Activated naive CD8-positive, alpha-beta T cell treated with anti-CD3 and anti-CD28 coated beads, Interleukin-2, amount 10 ng/mL, durations not matched to agents 7 days and 5 days (primary cell): Measurements from ENCODE around the gene RALGAPA2. TPM values are rescaled to one million over a fixed set of nuclear protein-coding genes. Genes with fewer than 3 reads are reported as not detected.

Source experiments
- ATAC-seq: fragments of 150-1000 bp; cut with Tn5 transposase; one replicate; pipeline ENCODE4 v1.10.0; 2021; ENCODE audit warnings: low read depth, moderate library complexity
- POLR2A ChIA-PET: fragments of 350-600 bp; sonication (Branson Sonifier 250); formaldehyde crosslinking; loops from one replicate; lab custom pipeline; 2021; ENCODE audit warnings: antibody characterized with exemption; lab: Charles Lee
- DNase-seq: peaks from one replicate; pipeline ENCODE4 v3.0.0; 2021
- H3K27ac Mint-ChIP-seq: one replicate; pipeline ENCODE4 v1.8.0; 2022; ENCODE audit warnings: mild to moderate bottlenecking, mixed read lengths
- H3K27me3 Mint-ChIP-seq: one replicate; pipeline ENCODE4 v1.8.0; 2022; ENCODE audit warnings: mild to moderate bottlenecking, moderate library complexity, mixed read lengths
- H3K36me3 Mint-ChIP-seq: one replicate; pipeline ENCODE4 v1.8.0; 2021; ENCODE audit warnings: mild to moderate bottlenecking, mixed read lengths
- H3K4me1 Mint-ChIP-seq: one replicate; pipeline ENCODE4 v1.8.0; 2021; ENCODE audit warnings: mixed read lengths
- H3K4me3 Mint-ChIP-seq: one replicate; pipeline ENCODE4 v1.8.0; 2022; ENCODE audit warnings: mild to moderate bottlenecking, moderate library complexity, mixed read lengths
- H3K9me3 Mint-ChIP-seq: one replicate; pipeline ENCODE4 v1.8.0; 2021; ENCODE audit warnings: mixed read lengths
- total RNA-seq, 2 experiments: library from RNA; stranded (reverse); gene quantifications; one replicate each; pipeline ENCODE4 v1.2.3, GENCODE V29; 2021

RALGAPA2 gene
- total RNA-seq, 2 experiments from 2014 or later, result 25.1 to 28.6 TPM

GRCh38 chr20:20711413-20711812 lies 1.0 kb downstream of the RALGAPA2 start:
- peaks cover 19% of the 10 kb centered on the region for H3K4me1 Mint-ChIP-seq
- POLR2A ChIA-PET, result no interaction called here
- peaks cover 18% of the 10 kb centered on the region for H3K36me3 Mint-ChIP-seq
- H3K27me3 Mint-ChIP-seq, result peaks cover 5% of the 10 kb centered on the region
- H3K4me3 Mint-ChIP-seq, result peak overlapping the region; percentile 89
- H3K27ac Mint-ChIP-seq, result peak overlapping the region; percentile 92
- ATAC-seq, result no peak
- DNase-seq, result peak; percentile 40
- H3K9me3 Mint-ChIP-seq, result no peaks in the 10 kb centered on the region

GRCh38 chr20:20710443-20711315 lies 1.8 kb downstream of the RALGAPA2 start:
- Mint-ChIP-seq H3K9me3 (no peaks in the 10 kb centered on the region), H3K4me1 (peaks cover 19% of the 10 kb centered on the region), H3K27me3 (peaks cover 2% of the 10 kb centered on the region), H3K36me3 (peaks cover 18% of the 10 kb centered on the region), H3K27ac (peak overlapping the region; percentile 92), H3K4me3 (peak overlapping the region; percentile 89)
- peak; percentile 34 for ATAC-seq
- DNase-seq, result no peak
- POLR2A ChIA-PET, result no interaction called here

GRCh38 chr20:20709887-20710286 lies 2.6 kb downstream of the RALGAPA2 start:
- POLR2A ChIA-PET, result no interaction called here
- Mint-ChIP-seq H3K4me3 (peak overlapping the region; percentile 89), H3K27ac (peak overlapping the region; percentile 92), H3K36me3 (peaks cover 18% of the 10 kb centered on the region), H3K27me3 (no peaks in the 10 kb centered on the region), H3K9me3 (no peaks in the 10 kb centered on the region), H3K4me1 (peaks cover 19% of the 10 kb centered on the region)
- ATAC-seq (no peak), DNase-seq (no peak)

- H3K36me3 Mint-ChIP-seq, result peaks cover 21% of the 10 kb centered on the region
- no peak overlapping the region for H3K4me3 Mint-ChIP-seq
- no peak overlapping the region for H3K27ac Mint-ChIP-seq
- H3K27me3 Mint-ChIP-seq, result no peaks in the 10 kb centered on the region
- POLR2A ChIA-PET, result no interaction called here
- ATAC-seq, result no peak
- peaks cover 2% of the 10 kb centered on the region for H3K9me3 Mint-ChIP-seq
- H3K4me1 Mint-ChIP-seq, result peaks cover 19% of the 10 kb centered on the region
- DNase-seq, result no peak
These were observed 6.2 kb downstream of the RALGAPA2 start for GRCh38 chr20:20706285-20706684.

- DNase-seq (no peak), ATAC-seq (no peak)
- peaks cover 8% of the 10 kb centered on the region for H3K4me1 Mint-ChIP-seq
- H3K27me3 Mint-ChIP-seq, result no peaks in the 10 kb centered on the region
- peaks cover 4% of the 10 kb centered on the region for H3K9me3 Mint-ChIP-seq
- H3K27ac Mint-ChIP-seq, result no peak overlapping the region
- POLR2A ChIA-PET, result no interaction called here
- H3K4me3 Mint-ChIP-seq, result peak overlapping the region; percentile 18
- peaks cover 6% of the 10 kb centered on the region for H3K36me3 Mint-ChIP-seq
These were observed 9.9 kb downstream of the RALGAPA2 start for GRCh38 chr20:20702330-20703245.

GRCh38 chr20:20699917-20700316 lies 12.5 kb downstream of the RALGAPA2 start:
- DNase-seq (no peak), ATAC-seq (no peak)
- no peak overlapping the region for H3K27ac Mint-ChIP-seq
- H3K9me3 Mint-ChIP-seq, result peaks cover 4% of the 10 kb centered on the region
- POLR2A ChIA-PET, result no interaction called here
- H3K27me3 Mint-ChIP-seq, result no peaks in the 10 kb centered on the region
- peaks cover 11% of the 10 kb centered on the region for H3K4me1 Mint-ChIP-seq
- no peak overlapping the region for H3K4me3 Mint-ChIP-seq
- peaks cover 7% of the 10 kb centered on the region for H3K36me3 Mint-ChIP-seq

- H3K4me3 Mint-ChIP-seq, result no peak overlapping the region
- peaks cover 4% of the 10 kb centered on the region for H3K9me3 Mint-ChIP-seq
- peaks cover 11% of the 10 kb centered on the region for H3K4me1 Mint-ChIP-seq
- H3K27ac Mint-ChIP-seq, result no peak overlapping the region
- POLR2A ChIA-PET, result no interaction called here
- H3K36me3 Mint-ChIP-seq, result peaks cover 7% of the 10 kb centered on the region
- DNase-seq (no peak), ATAC-seq (no peak)
- no peaks in the 10 kb centered on the region for H3K27me3 Mint-ChIP-seq
These were observed 13.3 kb downstream of the RALGAPA2 start for GRCh38 chr20:20699144-20699543.

- POLR2A ChIA-PET, result no interaction called here
- Mint-ChIP-seq H3K4me3 (no peak overlapping the region), H3K9me3 (peaks cover 4% of the 10 kb centered on the region), H3K4me1 (peaks cover 11% of the 10 kb centered on the region), H3K27me3 (no peaks in the 10 kb centered on the region), H3K27ac (no peak overlapping the region), H3K36me3 (peaks cover 7% of the 10 kb centered on the region)
- DNase-seq (no peak), ATAC-seq (no peak)
These were observed 15.1 kb downstream of the RALGAPA2 start for GRCh38 chr20:20697325-20697845.

GRCh38 chr20:20695250-20695816 lies 17.1 kb downstream of the RALGAPA2 start:
- Mint-ChIP-seq H3K9me3 (peaks cover 2% of the 10 kb centered on the region), H3K27me3 (no peaks in the 10 kb centered on the region), H3K36me3 (peaks cover 5% of the 10 kb centered on the region), H3K27ac (no peak overlapping the region), H3K4me1 (peaks cover 5% of the 10 kb centered on the region), H3K4me3 (no peak overlapping the region)
- ATAC-seq (no peak), DNase-seq (no peak)
- POLR2A ChIA-PET, result no interaction called here

- DNase-seq (no peak), ATAC-seq (no peak)
- H3K9me3 Mint-ChIP-seq, result no peaks in the 10 kb centered on the region
- POLR2A ChIA-PET, result no interaction called here
- H3K4me1 Mint-ChIP-seq, result peaks cover 5% of the 10 kb centered on the region
- no peak overlapping the region for H3K4me3 Mint-ChIP-seq
- no peak overlapping the region for H3K27ac Mint-ChIP-seq
- no peaks in the 10 kb centered on the region for H3K27me3 Mint-ChIP-seq
- H3K36me3 Mint-ChIP-seq, result peaks cover 5% of the 10 kb centered on the region
These were observed 17.9 kb downstream of the RALGAPA2 start for GRCh38 chr20:20694591-20694990.

GRCh38 chr20:20692587-20692986 lies 19.9 kb downstream of the RALGAPA2 start:
- no peaks in the 10 kb centered on the region for H3K9me3 Mint-ChIP-seq
- POLR2A ChIA-PET, result no interaction called here
- H3K4me3 Mint-ChIP-seq, result no peak overlapping the region
- peaks cover 8% of the 10 kb centered on the region for H3K4me1 Mint-ChIP-seq
- DNase-seq, result no peak
- H3K27ac Mint-ChIP-seq, result no peak overlapping the region
- ATAC-seq, result no peak
- peaks cover 5% of the 10 kb centered on the region for H3K36me3 Mint-ChIP-seq
- no peaks in the 10 kb centered on the region for H3K27me3 Mint-ChIP-seq

- DNase-seq (no peak), ATAC-seq (no peak)
- Mint-ChIP-seq H3K27ac (no peak overlapping the region), H3K4me1 (peaks cover 8% of the 10 kb centered on the region), H3K9me3 (no peaks in the 10 kb centered on the region), H3K27me3 (no peaks in the 10 kb centered on the region), H3K36me3 (peaks cover 5% of the 10 kb centered on the region), H3K4me3 (no peak overlapping the region)
- POLR2A ChIA-PET, result no interaction called here
These were observed 20.8 kb downstream of the RALGAPA2 start for GRCh38 chr20:20691477-20692235.
